Fibroblast of skin of right quadriceps (primary cell): ENCODE measurements around the gene PPIG.
A peak's percentile ranks its signal among the peaks of the same experiment; 100 is the strongest.
"Not testable (repeated sequence)": the region's sequence is repeated elsewhere in the genome, so short reads cannot be mapped to it uniquely, and the experiment has no call there.

ENCODE experiments used
- DNase-seq: peaks from one replicate; pipeline ENCODE4 v3.0.0-alpha.2; 2013

Gene PPIG

DNA sequence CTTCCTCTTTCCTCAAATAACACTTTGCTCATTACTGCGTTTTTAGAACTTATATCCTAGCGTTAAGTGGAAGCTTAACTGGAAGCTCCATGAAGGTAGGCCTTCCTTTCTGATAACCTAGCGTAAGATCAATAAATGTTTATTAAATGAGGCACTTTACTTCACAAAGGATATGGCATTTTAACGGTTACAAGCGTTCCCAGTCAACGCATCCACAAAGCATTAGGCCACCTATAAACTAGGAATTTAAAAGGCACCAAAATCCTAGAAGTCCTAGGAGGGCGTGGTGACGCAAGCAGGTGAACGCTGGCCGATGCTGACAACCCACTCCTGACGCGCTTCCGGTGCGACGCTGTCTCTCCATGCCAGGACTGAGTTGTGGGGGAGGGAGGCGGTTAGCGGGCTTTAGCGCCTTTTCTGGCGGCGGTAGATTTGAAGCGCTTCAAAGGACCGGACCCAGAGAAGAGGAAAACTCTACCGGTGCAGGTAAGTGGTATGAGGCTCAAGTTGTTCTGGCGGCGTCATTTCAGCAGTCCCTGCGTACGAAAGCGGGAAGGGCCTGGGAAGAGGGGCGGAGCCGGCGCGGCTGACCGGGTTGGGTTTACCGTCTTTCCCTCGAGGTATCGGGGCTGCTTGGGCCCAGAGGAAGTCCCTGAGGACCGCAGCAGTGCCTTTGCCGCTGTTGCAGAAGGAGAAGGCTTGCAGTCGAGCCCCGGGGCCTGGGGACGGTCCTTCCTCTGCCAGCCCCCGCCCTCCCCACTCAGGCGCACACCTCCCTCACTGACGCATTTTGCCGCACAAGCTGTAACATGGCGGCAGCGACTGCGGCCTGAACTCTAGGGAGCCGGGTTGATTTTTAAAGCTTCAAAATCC is at the start of gene PPIG:
Gene PPIG (plus strand): TSS at position 347 of the 873 bp plus-strand sequence. CDS start 19,691 bp downstream, outside the sequence.
- DNase-seq, result peak; percentile 92

DNA sequence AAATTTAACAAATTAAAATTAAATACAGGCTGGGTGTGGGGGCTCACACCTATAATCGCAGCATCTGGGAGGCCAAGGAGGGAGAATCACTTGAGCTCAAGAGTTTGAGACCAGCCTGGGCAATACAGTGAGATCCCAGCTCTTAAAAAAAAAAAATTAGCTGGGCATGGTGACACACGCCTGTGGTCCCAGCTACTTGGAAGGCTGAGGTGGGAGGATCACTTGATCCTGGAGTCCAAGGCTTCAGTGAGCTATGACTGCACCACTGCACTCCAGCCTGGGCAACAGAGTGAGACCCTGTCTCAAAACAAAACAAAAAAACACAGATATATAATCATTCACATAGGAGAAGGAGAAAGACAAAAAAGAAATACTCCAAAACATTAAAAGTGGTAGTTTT is 44.7 kb upstream of the PPIG start:
- DNase-seq, result not testable (repeated sequence)

GRCh38 chr2:169540146-169540545 is 44.0 kb upstream of the PPIG start:
- DNase-seq, result no peak

DNA sequence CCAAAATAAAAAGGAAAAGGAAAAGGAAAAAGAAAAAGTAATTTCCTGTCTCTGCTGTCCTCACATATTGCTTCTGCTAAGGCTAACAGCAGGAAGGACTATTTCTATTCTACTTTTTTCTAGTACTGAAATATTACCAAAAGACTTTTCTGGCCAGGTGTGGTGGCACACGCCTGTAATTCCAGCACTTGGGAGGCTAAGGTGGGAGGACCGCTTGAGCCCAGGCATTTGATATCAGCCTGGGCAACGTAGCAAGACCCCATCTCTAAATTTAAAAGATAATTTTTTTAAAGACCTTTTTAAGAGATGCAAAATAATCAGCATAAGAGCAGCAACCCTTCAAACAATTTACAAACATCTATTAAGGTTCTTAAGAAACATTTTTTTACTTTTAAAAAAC is 41.7 kb upstream of the PPIG start:
- no peak for DNase-seq

DNA sequence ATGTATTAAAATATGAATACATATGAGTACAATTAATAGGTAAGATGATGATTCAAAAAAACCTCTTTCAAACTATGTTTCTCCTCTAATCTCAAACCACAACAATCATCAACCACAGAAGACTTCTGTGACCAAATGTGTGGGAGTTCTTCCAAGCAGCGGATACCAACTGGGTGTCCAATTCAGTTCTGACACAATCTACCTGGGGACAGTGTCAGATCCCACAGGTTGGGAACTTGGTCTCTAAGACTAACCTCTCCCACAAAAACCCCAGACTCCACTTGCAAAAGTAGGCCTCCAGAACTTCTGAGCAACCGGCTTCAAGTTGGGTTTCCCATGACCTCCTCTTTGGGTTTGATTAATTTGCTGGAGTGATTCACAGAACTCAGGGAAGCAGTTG is 37.4 kb upstream of the PPIG start:
- DNase-seq, result no peak

DNA sequence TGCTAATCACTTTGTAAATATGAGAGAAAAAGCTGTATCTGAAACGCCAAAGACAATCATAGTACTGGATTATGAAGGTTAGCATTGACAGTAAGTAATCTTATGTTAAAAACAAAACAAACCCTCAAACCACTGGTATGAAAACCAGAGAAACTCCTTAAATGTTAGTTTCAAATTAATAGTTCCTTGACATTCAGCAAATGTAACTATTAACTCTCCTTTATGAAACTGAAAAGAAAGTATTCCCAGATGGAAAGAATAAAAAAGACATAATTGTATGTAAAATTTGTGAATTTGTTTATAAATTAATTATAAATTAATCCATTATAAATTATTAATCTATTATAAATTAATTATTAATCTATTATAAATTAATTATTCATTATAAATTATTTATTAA is 22.8 kb upstream of the PPIG start:
- DNase-seq, result no peak

DNA sequence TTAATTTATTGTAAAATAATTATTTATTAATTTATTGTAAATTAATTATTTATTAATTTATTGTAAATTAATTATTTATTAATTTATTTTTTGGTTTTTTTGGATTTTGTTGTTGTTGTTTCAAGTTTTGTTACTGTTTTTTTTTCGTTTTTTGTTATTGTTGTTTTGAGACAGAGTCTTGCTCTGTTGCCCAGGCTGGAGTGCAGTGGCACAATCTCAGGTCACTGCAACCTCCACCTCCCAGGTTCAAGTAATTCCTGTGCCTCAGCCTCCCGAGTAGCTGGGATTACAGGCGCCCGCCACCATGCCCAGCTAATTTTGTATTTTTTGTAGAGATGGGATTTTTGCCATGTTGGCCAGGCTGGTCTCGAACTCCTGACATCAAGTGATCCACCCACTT is 22.1 kb upstream of the PPIG start:
- DNase-seq, result not testable (repeated sequence)

DNA sequence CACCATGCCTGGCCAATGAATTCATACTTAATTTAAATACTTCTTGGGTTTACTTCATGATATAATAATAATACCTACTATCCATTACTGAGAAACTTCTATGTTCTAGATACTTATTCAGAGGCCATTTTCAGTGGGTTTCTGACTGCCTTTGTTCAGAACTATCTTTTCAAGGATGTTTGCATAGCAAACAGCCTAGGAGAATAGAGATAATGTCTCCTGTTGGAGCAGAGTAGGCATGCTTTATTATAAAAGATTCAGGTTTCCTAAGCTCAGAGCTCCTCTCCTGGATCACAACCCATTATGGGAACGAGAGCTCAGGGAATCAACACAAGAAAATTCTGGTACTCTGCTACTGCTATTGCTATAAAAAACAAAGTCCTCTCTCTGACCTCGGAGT is 21.6 kb upstream of the PPIG start:
- no peak for DNase-seq

DNA sequence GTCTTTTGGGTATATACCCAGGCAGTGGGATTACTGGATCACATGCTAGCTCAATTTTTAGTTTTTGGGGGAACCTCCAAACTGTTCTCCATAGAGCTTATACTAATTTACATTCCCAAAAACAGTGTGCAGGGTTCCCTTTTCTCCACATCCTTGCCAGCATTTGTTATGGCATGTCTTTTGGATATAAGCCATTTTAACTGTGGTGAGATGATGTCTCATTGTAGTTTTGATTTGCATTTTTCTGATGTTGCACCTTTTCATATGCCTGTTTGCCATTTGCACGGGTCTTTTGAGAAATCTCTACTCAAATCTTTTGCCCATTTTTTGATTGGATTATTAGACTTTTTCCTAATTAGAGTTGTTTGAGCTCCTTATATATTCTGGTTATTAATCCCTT is 18.5 kb upstream of the PPIG start:
- DNase-seq, result no peak

- no peak for DNase-seq
These were observed 14.2 kb upstream of the PPIG start for GRCh38 chr2:169569948-169570347.

DNA sequence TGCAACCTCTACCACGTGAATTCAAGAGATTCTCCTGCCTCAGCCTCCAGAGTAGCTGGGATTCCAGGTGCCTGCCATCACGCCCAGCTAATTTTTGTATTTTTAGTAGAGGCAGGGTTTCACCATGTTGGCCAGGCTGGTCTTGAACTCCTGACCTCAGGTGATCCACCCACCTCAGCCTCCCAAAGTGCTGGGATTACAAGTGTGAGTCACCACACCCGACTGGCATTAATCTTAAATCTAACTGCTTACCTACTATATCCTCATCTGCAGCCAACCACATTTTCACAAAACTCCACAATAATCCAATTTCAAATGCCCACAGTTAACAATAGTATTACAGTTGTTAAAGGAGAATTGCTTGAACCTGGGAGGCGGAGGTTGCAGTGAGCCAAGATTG is 13.4 kb upstream of the PPIG start:
- not testable (repeated sequence) for DNase-seq

- DNase-seq, result no peak
These were observed 12.6 kb upstream of the PPIG start for GRCh38 chr2:169571571-169571970.

GRCh38 chr2:169572189-169572588 is 12.0 kb upstream of the PPIG start:
- no peak for DNase-seq

DNA sequence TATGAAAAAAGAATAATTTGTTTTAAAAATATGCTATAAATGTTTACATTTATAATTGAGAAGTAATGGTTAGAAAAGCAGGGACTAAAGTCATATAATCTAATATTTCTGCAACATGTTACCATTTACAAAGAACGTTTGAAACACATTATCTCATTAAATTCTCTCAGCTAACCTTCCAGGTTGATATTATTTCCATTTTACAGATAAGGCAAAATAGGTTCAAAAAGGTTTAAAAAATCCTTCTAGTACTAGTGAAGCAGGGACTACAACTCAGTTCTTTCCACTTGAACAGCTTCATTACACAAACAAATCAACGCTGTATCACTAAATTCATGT is 11.4 kb upstream of the PPIG start:
- DNase-seq, result no peak

DNA sequence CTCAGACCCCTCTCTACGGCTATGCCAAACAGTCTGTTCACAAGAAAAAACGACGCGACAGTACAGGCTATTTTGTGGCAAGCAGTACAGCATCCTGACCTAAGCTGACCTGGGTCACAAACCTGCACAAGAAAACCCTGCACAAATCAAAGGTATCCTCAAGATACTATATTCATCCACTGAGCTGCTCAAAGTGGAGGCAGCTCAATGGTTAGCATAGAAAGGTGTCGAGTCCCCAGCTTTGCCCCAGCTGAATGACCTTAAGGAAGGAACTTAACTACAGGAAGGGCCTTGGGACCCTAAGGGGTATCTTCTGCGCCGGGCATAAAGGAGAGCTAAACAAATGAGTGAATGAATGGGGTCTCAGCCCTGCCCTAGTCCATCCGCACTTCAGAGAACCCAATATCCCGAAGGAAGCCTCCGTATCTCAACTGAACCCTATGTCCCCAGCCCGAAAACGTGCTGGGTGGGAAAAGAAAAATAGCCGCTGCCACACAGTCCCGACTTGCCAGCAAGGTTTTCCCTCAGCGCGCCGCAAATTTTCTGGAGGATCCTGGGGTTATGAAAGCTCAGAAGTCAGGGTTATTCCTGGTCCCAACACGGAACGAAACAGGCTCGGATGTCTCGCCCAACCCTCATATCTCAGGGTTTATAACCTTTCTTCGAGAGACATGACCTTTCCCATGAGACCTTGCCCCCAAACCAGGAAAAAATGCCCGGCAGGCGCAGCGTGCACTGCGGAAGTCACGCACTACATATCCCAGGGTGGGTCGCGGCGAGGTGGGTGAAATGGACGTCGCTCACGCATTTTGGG is 10.8 kb upstream of the PPIG start, which contains the start of gene FASTKD1:
Gene FASTKD1 (minus strand): TSS at position 706 of the 814 bp plus-strand sequence. CDS start 1,836 bp downstream, outside the sequence.
- DNase-seq, result peak; percentile 81

- no peak for DNase-seq
These were observed 10.2 kb upstream of the PPIG start for GRCh38 chr2:169573974-169574299.

GRCh38 chr2:169574539-169574938 is 9.6 kb upstream of the PPIG start:
- DNase-seq, result not testable (repeated sequence)

- not testable (repeated sequence) for DNase-seq
These were observed 8.9 kb upstream of the PPIG start for GRCh38 chr2:169575264-169575663.

DNA sequence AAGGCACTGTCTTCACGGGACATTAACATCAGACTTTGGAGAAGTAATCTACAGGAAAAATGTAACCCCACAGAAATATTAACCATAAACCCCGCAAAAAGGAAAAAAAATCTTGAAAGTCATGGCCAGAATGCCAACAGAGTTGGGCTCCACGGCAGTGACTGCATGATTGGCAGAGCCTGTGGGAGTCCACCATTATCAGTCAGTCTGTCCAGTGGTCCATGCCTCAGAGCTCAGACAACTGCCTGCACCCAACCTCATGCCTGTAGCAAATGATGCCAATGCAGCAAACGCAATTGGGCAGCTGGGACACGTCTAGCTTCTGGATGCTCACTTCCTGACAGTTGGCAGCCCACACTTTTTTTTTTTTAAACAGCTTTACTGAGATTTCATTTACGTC is 5.1 kb upstream of the PPIG start:
- no peak for DNase-seq

DNA sequence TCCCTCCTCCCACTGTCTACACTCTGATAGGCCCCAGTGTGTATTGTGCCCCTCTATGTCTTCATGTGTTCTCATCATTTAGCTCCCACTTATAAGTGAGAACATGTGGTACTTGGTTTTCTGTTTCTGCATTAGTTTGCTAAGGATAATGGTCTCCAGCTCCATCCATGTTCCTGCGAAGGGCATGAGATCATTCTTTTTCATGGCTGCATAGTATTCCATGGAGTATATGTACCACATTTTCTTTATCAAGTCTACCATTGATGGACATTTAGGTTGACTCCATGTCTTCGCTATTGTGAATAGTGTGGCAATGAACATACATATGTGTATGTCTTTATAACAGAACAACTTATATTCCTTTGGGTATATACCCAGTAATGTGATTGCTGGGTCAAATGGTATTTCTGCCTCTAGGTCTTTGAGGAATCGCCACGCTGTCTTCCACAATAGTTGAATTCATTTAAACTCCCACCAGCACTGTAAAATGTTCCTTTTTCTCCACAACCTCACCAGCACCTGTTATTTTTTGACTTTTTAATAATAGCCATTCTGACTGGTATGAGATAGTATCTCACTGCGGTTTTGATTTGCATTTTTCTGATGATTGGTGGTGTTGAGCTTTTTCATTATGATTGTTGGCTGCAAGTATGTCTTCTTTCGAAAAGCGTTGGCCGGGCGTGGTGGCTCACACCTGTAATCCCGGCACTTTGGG is 1.4 kb upstream of the PPIG start:
- not testable (repeated sequence) for DNase-seq

DNA sequence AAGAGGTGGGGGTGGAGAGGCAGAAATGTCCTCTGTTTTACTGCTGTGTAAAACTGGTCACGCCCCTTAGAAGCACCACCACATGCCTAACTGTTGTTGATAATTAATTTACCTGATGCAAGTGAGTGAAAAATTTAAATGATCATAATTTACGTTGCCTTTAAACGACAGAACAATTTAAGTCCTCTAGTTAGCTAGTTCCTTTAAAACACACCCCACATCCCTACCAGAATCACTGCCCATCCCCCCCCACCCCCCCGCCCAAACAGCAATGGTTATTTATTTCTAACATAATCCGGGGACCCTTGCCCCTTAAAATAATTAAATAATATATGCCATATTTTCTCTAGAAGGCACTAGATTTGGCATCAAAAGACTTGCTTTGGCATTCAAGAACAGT is 633 bp upstream of the PPIG start:
- DNase-seq, result no peak

DNA sequence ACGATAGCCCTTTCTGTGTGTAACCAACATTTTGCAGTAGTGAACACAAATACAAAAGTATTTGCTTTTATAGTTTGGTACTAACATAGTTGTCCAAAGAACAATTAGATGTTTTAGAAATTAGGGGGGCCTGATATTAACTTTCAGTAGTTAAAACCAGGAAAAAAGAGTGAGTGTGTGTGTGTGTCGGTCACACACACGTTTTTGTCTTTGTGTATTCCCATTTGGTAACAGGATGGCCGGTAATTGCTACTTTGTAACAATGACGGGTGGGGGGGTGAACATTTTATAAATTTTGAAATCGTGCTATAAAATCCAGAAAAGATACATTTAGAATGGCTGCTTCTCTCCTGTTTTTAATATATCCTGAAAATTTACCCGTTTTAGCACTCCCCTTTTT is 1.5 kb downstream of the PPIG start:
- DNase-seq, result no peak

GRCh38 chr2:169590804-169591203 is 6.7 kb downstream of the PPIG start:
- DNase-seq, result no peak

DNA sequence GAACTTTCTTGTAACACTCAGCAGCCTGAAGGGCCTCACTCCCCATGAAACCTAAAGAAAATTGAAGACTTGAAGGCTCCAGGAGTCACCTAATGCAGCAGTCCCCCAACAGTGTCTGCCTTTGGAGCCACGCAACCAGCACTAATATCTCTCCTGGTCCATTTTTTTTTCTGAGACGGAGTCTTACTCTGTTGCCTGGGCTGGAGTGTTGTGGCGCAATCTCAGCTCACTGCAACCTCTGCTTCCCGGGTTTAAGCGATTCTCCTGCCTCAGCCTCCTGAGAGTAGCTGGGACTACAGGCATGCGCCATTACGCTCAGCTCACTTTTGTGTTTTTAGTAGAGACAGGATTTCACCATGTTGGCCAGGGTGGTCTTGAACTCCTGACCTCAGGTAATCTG is 12.4 kb downstream of the PPIG start:
- DNase-seq, result not testable (repeated sequence)
